ENCODE measurements around the gene FALEC. TPM values are rescaled to one million over a fixed set of nuclear protein-coding genes. Genes with fewer than 3 reads are reported as not detected.

The FALEC gene
- polyA plus RNA-seq, 2 of the 4 experiments (the other 2 are of a cell fraction): 0.36 to 0.80 TPM

DNA sequence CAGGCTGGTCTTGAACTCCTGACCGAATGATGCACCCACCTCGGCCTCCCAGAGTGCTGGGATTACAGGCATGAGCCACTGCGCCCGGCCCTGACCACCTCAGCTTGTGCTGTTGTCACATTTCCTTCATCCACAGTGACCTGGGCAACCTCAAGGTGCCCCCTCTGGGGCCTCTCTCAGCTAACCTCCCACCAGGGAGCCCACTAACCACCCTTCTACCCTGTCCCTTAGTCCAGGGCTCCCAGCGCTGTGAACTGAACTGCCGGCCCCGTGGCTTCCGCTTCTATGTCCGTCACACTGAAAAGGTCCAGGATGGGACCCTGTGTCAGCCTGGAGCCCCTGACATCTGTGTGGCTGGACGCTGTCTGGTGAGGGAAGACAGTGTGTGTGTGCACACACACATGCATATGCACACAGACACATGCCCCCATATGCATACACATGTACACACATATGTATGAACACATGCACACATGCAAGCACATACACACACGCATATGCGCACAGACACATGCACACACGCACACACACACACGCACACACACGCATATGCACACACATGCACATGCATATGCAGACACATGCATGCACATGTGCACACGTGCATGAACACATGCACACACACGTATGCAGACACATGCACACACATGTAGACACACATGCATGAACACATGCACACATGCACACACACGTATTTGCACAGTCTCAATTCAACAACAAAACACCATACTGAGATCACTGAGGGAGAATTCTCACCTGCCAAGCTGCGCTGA lies 39.8 kb downstream of the FALEC start (continued):
- TF ChIP-seq NPAS2 (CRISPR knock-in tag; IDR thresholded peaks at IDR 0.05; ENCODE audit: borderline replicate concordance) (no peak), CBX8 (IDR thresholded peaks at IDR 0.05) (no peak), FOSB (CRISPR knock-in tag; IDR thresholded peaks at IDR 0.05) (no peak), ZNF302 (CRISPR knock-in tag; IDR thresholded peaks at IDR 0.05) (no peak), KDM1A (IDR thresholded peaks at IDR 0.05; ENCODE audit: low read depth) (no peak), ZFP36 (IDR thresholded peaks at IDR 0.05; ENCODE audit: borderline replicate concordance, partially characterized antibody) (no peak), HOXA7 (CRISPR knock-in tag; IDR thresholded peaks at IDR 0.05) (no peak), RCOR1 (IDR thresholded peaks at IDR 0.05; ENCODE audit: low read depth, low read length) (no peak), POLR2A (IDR thresholded peaks at IDR 0.05; ENCODE audit: low read length) (no peak), CBX2 (IDR thresholded peaks at IDR 0.05; ENCODE audit: borderline replicate concordance, low read depth) (no peak)
- TF ChIP-seq, protein P1, sequence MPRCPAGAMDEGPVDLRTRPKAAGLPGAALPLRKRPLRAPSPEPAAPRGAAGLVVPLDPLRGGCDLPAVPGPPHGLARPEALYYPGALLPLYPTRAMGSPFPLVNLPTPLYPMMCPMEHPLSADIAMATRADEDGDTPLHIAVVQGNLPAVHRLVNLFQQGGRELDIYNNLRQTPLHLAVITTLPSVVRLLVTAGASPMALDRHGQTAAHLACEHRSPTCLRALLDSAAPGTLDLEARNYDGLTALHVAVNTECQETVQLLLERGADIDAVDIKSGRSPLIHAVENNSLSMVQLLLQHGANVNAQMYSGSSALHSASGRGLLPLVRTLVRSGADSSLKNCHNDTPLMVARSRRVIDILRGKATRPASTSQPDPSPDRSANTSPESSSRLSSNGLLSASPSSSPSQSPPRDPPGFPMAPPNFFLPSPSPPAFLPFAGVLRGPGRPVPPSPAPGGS (IDR thresholded peaks at IDR 0.05): no peak

DNA sequence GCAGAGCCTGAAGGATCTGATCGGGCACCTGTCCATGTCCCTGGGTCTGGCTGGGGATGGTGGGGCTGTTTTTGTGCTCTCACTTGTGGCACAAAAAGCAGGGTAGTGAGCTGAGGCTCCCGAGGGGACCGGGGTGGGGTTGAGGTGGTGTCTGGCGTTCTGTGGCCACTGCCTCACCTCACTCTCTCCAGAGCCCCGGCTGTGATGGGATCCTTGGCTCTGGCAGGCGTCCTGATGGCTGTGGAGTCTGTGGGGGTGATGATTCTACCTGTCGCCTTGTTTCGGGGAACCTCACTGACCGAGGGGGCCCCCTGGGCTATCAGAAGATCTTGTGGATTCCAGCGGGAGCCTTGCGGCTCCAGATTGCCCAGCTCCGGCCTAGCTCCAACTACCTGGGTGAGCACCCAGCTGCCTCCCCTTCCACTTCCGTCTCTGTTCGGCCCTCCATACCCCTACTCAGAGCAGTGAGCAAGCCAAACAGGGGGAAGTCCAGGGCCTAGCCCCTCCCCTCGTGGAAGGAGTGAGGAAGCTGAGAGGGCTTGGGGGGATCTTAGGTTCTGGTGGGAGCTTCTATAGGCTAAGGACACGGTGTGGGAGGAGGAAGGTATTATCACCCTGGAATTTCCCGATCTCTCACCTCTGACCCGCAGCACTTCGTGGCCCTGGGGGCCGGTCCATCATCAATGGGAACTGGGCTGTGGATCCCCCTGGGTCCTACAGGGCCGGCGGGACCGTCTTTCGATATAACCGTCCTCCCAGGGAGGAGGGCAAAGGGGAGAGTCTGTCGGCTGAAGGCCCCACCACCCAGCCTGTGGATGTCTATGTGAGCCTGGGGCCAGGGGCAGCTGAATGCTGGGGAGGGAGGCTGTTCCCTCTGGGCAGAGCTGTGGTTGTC lies 40.7 kb downstream of the FALEC start:
- DNase-seq (ENCODE audit: low read depth in 1 of 2, low spot score in 1 of 2) (no peak), FAIRE-seq (no peak), ATAC-seq (no peak)
- H3K4me2 ChIP-seq: no peak overlapping the region
- no peaks in the 10 kb centered on the region for H3K9me3 ChIP-seq
- ChIA-PET POLR2A (no interaction called here), CTCF (interaction anchor here (0.7 to 0.9 kb wide), 3 partner anchors 16 to 257 kb away, joined by 3 read pairs; no protein-coding TSS in a partner anchor)
- 86% methylated on average over 25 of the region's 26 CpGs for WGBS (ENCODE audit: missing lambda C conversion rate)
- TF ChIP-seq SMC3 (IDR thresholded peaks at IDR 0.05): no peak
- no peak for TF ChIP-seq FOSB (CRISPR knock-in tag; IDR thresholded peaks at IDR 0.05)
- no peak for TF ChIP-seq BHLHE40 (IDR thresholded peaks at IDR 0.05; ENCODE audit: low read depth, low read length)
- TF ChIP-seq, protein P2, sequence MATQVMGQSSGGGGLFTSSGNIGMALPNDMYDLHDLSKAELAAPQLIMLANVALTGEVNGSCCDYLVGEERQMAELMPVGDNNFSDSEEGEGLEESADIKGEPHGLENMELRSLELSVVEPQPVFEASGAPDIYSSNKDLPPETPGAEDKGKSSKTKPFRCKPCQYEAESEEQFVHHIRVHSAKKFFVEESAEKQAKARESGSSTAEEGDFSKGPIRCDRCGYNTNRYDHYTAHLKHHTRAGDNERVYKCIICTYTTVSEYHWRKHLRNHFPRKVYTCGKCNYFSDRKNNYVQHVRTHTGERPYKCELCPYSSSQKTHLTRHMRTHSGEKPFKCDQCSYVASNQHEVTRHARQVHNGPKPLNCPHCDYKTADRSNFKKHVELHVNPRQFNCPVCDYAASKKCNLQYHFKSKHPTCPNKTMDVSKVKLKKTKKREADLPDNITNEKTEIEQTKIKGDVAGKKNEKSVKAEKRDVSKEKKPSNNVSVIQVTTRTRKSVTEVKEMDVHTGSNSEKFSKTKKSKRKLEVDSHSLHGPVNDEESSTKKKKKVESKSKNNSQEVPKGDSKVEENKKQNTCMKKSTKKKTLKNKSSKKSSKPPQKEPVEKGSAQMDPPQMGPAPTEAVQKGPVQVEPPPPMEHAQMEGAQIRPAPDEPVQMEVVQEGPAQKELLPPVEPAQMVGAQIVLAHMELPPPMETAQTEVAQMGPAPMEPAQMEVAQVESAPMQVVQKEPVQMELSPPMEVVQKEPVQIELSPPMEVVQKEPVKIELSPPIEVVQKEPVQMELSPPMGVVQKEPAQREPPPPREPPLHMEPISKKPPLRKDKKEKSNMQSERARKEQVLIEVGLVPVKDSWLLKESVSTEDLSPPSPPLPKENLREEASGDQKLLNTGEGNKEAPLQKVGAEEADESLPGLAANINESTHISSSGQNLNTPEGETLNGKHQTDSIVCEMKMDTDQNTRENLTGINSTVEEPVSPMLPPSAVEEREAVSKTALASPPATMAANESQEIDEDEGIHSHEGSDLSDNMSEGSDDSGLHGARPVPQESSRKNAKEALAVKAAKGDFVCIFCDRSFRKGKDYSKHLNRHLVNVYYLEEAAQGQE (IDR thresholded peaks at IDR 0.05): no peak
- no peak for TF ChIP-seq EP300 (IDR thresholded peaks at IDR 0.05)
- TF ChIP-seq MAZ (IDR thresholded peaks at IDR 0.05; ENCODE audit: borderline replicate concordance, low read depth, low read length): no peak
- TF ChIP-seq, protein P3, sequence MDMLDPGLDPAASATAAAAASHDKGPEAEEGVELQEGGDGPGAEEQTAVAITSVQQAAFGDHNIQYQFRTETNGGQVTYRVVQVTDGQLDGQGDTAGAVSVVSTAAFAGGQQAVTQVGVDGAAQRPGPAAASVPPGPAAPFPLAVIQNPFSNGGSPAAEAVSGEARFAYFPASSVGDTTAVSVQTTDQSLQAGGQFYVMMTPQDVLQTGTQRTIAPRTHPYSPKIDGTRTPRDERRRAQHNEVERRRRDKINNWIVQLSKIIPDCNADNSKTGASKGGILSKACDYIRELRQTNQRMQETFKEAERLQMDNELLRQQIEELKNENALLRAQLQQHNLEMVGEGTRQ (IDR thresholded peaks at IDR 0.05): no peak
- no peak for TF ChIP-seq HOXB5 (CRISPR knock-in tag; IDR thresholded peaks at IDR 0.05)
- TF ChIP-seq JUNB (IDR thresholded peaks at IDR 0.05): no peak
- no peak for TF ChIP-seq HEYL (CRISPR knock-in tag; IDR thresholded peaks at IDR 0.05)
- no peak overlapping the region for H3K27ac ChIP-seq
- H3K4me3 ChIP-seq: no peak overlapping the region
- H3K4me1 ChIP-seq: peaks cover 28% of the 10 kb centered on the region
